Neural cell (in vitro differentiated cells): ENCODE data around the gene PCDH18.

Experiments used
- EP300 ChIP-seq: fragments of 450-650 bp; conservative IDR thresholded peaks from 2 replicates; pipeline ENCODE4 v1.6.1; 2014; ENCODE audit warnings: antibody characterized with exemption, mild to moderate bottlenecking, moderate library complexity; ENCODE audit not compliant: poor library complexity, severe bottlenecking
- EZH2 ChIP-seq: fragments of 200-600, 300-800 bp; shearing (Covaris generic), sonication (generic); IDR thresholded peaks from 2 replicates; pipeline ENCODE4 v1.6.1; 2014; ENCODE audit warnings: antibody characterized with exemption, low read length, borderline replicate concordance, mild to moderate bottlenecking; ENCODE audit not compliant: insufficient read depth, poor library complexity, severe bottlenecking
- MXI1 ChIP-seq: fragments of 450-650 bp; conservative IDR thresholded peaks from 2 replicates; pipeline ENCODE4 v1.6.1; 2014; ENCODE audit warnings: antibody characterized with exemption, mild to moderate bottlenecking; ENCODE audit not compliant: poor library complexity, severe bottlenecking
- POLR2AphosphoS5 ChIP-seq: IDR thresholded peaks from 2 replicates; pipeline ENCODE4 v1.6.1; 2012
- SMC3 ChIP-seq: fragments of 450-650 bp; conservative IDR thresholded peaks from 2 replicates; pipeline ENCODE4 v1.6.1; 2014; ENCODE audit warnings: antibody characterized with exemption, mild to moderate bottlenecking, moderate library complexity; ENCODE audit not compliant: poor library complexity
- TAF1 ChIP-seq: IDR thresholded peaks from 2 replicates; pipeline ENCODE4 v1.6.1; 2012; ENCODE audit warnings: low read depth
- TF ChIP-seq, protein P1 (sequence below): fragments of 450-650 bp; IDR thresholded peaks from 2 replicates; pipeline ENCODE4 v1.5.1; 2014; ENCODE audit warnings: antibody characterized with exemption, mild to moderate bottlenecking, moderate library complexity; ENCODE audit not compliant: poor library complexity, severe bottlenecking
- TF ChIP-seq, protein P2 (sequence below): IDR thresholded peaks from 2 replicates; pipeline ENCODE4 v1.6.1; 2012; ENCODE audit warnings: borderline replicate concordance

GRCh38 chr4:137531986-137532868 is at the start of gene PCDH18:
- TF ChIP-seq, protein P1, sequence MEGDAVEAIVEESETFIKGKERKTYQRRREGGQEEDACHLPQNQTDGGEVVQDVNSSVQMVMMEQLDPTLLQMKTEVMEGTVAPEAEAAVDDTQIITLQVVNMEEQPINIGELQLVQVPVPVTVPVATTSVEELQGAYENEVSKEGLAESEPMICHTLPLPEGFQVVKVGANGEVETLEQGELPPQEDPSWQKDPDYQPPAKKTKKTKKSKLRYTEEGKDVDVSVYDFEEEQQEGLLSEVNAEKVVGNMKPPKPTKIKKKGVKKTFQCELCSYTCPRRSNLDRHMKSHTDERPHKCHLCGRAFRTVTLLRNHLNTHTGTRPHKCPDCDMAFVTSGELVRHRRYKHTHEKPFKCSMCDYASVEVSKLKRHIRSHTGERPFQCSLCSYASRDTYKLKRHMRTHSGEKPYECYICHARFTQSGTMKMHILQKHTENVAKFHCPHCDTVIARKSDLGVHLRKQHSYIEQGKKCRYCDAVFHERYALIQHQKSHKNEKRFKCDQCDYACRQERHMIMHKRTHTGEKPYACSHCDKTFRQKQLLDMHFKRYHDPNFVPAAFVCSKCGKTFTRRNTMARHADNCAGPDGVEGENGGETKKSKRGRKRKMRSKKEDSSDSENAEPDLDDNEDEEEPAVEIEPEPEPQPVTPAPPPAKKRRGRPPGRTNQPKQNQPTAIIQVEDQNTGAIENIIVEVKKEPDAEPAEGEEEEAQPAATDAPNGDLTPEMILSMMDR, result no peak
- TF ChIP-seq EP300, result no peak
- TF ChIP-seq, protein P2, sequence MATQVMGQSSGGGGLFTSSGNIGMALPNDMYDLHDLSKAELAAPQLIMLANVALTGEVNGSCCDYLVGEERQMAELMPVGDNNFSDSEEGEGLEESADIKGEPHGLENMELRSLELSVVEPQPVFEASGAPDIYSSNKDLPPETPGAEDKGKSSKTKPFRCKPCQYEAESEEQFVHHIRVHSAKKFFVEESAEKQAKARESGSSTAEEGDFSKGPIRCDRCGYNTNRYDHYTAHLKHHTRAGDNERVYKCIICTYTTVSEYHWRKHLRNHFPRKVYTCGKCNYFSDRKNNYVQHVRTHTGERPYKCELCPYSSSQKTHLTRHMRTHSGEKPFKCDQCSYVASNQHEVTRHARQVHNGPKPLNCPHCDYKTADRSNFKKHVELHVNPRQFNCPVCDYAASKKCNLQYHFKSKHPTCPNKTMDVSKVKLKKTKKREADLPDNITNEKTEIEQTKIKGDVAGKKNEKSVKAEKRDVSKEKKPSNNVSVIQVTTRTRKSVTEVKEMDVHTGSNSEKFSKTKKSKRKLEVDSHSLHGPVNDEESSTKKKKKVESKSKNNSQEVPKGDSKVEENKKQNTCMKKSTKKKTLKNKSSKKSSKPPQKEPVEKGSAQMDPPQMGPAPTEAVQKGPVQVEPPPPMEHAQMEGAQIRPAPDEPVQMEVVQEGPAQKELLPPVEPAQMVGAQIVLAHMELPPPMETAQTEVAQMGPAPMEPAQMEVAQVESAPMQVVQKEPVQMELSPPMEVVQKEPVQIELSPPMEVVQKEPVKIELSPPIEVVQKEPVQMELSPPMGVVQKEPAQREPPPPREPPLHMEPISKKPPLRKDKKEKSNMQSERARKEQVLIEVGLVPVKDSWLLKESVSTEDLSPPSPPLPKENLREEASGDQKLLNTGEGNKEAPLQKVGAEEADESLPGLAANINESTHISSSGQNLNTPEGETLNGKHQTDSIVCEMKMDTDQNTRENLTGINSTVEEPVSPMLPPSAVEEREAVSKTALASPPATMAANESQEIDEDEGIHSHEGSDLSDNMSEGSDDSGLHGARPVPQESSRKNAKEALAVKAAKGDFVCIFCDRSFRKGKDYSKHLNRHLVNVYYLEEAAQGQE, result no peak
- TF ChIP-seq POLR2AphosphoS5, result no peak
- no peak for TF ChIP-seq MXI1
- TF ChIP-seq EZH2, result no peak
- no peak for TF ChIP-seq TAF1
- TF ChIP-seq SMC3, result no peak
